ENCODE measurements around the gene SCAANT1. TPM values are rescaled to one million over a fixed set of nuclear protein-coding genes. Genes with fewer than 3 reads are reported as not detected.

Gene SCAANT1
- total and polyA plus RNA-seq, 2 of the 8 experiments (the other 6 are each of a cell fraction or from before 2014, with no cell fraction given): not detected

DNA sequence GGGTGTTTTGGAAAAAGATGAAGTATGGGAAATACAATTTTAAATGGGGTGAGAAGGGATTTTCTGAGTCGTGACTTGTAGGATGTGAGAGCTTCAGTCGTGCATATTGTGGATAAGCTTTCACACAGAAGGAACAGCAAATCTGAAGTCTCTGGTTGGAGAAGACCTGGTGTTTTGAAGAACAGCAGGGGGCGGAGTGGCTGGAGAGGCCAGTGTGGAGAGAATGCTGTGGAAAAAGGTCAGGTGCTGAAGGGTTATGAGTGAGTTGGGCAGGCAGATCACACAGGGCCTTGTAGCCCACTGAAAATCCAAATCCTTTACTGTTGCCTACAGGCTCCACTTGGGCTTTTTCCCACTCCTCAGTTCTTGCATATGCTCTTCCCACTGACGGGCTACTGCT, 14.1 kb upstream of the SCAANT1 start (continued):
- TF ChIP-seq CHD7 (IDR thresholded peaks at IDR 0.05; ENCODE audit: insufficient replicate concordance, low read length) (no peak), CHD1 (IDR thresholded peaks at IDR 0.05; ENCODE audit: low read depth, low read length) (no peak), GABPA (IDR thresholded peaks at IDR 0.05; ENCODE audit: borderline replicate concordance, insufficient read depth, low read length) (no peak), SP2 (IDR thresholded peaks at IDR 0.05; ENCODE audit: low read length) (no peak), POU5F1 (IDR thresholded peaks at IDR 0.05; ENCODE audit: low read depth, low read length) (no peak), SRF (IDR thresholded peaks at IDR 0.05; ENCODE audit: low read depth, low read length) (no peak), BRCA1 (IDR thresholded peaks at IDR 0.05; ENCODE audit: low read depth, low read length) (no peak), ZNF274 (IDR thresholded peaks at IDR 0.05; ENCODE audit: borderline replicate concordance, extremely low read depth, low read length) (no peak), CBX8 (IDR thresholded peaks at IDR 0.05; ENCODE audit: borderline replicate concordance, low read depth, low read length) (no peak)
- TF ChIP-seq, protein P1, sequence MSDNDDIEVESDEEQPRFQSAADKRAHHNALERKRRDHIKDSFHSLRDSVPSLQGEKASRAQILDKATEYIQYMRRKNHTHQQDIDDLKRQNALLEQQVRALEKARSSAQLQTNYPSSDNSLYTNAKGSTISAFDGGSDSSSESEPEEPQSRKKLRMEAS (IDR thresholded peaks at IDR 0.05): no peak
